Stimulated activated CD4-positive, alpha-beta T cell treated with anti-CD3 and anti-CD28 coated beads, Interleukin-2, amount 100 ng/mL, for 24 hours (primary cell): ENCODE measurements around the gene GTF3C6.
"Not testable (repeated sequence)": the region's sequence is repeated elsewhere in the genome, so short reads cannot be mapped to it uniquely, and the experiment has no call there.

Source experiments
- DNase-seq, 2 donors: peaks; one replicate each; pipeline ENCODE4 v3.0.0-alpha.2; 2020

The GTF3C6 gene

DNA sequence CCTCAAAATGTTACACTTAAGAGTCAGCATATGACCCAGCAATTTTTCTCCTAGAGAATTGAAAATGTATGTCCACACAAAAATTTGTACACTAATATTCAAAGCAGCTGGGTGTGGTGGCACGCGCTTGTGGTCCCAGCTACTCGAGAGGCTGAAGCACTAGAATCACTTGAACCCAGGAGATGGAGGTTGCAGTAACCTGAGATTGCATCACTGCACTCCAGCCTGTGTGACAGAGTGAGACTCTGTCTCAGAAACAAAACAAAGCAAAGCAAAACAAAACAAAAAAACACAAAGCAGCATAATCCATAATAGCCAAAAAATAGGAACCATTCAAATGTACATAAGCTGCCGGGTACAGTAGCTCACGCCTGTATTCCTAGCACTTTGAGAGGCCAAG, 21.7 kb downstream of the GTF3C6 start:
- no peak for DNase-seq

DNA sequence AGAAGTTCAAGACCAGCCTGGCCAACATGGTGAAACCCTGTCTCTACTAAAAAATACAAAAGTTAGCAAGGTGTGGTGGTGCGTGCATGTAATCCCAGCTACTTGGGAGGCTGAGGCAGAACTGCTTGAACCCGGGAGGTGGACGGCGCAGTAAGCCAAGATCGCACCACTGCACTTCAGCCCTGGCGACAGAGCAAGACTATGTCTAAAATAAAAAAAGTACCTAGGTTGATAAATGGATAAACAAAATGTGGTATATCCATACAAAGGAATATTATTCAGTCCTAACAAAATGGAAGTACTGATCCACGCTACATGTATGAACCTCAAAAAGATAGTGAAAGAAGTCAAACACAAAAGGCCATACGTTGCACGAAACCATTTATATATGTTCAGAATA, 22.1 kb downstream of the GTF3C6 start:
- DNase-seq, result no peak

DNA sequence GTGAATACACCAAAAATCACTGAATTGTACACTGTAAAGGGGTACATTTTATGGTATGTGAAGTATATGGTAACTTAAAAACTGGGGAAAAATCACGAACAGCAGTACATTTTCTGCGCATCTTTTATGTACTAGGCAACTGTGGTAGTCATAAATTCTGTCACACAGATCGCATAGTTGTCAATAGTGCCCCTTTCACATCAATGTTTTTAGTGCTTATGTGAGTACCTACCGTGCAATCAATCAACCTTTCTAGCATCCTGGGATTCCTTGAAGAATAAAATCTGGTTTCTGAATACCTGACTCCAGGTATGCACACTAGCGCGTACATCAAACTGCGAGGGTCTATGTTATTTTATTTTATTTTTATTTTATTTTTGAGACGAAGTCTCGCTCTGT, 22.7 kb downstream of the GTF3C6 start:
- DNase-seq, result no peak

DNA sequence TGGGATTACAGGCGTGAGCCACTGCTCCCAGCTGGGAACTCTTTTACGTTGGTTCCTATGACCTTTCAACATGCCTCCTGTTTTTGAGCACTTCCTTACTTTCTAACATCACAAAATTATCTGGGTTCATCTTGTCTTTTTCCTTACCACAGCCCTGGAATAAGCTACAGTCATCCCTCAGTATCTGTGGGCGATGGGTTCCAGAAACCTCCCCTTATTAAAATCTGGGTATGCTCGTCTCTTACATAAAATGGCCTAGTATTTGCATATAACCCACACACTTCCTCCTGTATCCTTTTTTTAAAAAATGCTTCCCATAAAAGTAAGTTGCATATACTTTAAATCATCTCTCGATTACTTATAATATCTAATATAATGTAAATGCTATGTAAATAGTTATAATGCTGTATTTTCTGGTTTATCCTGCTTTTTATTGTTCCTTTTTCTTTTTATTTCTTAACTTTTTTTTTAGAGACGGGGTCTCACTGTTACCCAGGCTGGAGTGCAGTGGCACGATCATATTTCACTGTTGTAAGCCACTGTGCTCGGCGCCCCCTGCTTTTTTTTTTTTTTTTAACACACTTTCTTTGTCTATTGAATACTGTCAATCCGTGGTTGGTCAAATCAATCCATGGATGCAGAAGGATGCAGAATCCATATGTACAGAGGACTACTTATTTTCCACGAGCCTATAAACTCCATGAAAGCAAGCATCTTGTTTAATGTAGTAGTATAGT, 32.5 kb downstream of the GTF3C6 start:
- DNase-seq, result no peak

DNA sequence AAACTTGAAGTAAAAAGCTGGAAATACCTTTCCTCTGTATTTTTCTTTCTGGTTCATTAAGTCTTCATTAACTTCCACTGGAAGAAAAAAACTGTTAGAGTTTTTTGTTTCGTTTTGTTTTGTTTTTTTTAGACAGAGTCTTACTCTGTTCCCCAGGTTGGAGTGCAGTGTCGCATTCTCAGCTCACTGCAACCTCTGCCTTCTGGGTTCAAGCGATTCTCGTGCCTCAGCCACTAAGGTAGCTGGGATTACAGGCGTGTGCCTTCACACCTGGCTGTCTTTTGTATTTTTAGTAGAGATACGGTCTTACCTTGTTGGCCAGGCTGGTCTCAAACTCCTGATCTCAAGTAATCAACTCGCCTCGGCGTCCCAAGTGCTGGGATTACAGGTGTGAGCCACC, 38.2 kb downstream of the GTF3C6 start:
- DNase-seq, result no peak

DNA sequence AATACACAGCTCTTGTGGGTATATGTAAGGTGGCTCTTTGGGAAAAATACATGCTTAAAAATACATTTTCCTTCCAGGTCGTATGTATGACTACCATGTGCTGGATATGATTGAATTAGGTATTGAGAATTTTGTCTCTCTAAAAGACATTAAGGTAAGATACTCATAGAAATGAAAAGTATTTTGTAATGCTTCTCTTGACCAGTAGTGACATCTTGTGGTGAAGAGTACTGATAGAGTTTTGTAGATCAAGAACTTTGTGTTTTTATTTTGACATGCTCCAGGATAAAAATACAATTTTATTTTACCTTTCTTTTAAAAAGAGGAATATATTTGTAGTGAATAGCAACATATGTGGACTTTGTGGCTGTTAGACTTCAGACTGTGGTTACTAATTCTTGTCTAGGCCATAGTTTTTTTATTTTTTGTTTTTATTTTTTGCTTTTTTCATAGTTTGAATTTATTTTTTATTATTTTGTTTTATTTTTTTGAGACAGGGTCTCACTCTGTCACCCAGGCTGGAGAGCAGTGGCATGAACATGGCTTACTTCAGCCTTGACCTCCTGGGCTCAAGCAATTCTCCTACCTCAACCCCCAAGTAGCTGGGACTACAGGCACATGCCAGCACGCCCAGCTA, 41.2 kb downstream of the GTF3C6 start:
- no peak for DNase-seq

DNA sequence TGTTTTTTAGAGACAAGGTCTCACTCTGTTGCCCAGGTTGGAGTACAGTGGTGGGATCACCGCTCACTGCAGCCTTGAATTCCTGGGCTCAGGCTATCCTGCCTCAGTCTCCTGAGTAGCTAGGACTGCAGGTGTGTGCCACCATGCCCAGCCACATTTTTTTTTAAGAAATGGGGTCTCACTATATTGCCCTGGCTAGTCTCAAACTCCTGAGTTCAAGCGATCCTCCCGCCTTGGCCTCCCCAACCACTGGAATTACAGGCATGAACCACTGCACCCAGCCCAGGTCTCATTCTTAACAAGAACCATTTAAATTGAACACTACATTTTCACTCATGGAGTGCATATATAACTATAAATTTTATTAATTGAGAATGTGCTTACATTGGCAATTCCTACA, 43.8 kb downstream of the GTF3C6 start:
- no peak for DNase-seq

DNA sequence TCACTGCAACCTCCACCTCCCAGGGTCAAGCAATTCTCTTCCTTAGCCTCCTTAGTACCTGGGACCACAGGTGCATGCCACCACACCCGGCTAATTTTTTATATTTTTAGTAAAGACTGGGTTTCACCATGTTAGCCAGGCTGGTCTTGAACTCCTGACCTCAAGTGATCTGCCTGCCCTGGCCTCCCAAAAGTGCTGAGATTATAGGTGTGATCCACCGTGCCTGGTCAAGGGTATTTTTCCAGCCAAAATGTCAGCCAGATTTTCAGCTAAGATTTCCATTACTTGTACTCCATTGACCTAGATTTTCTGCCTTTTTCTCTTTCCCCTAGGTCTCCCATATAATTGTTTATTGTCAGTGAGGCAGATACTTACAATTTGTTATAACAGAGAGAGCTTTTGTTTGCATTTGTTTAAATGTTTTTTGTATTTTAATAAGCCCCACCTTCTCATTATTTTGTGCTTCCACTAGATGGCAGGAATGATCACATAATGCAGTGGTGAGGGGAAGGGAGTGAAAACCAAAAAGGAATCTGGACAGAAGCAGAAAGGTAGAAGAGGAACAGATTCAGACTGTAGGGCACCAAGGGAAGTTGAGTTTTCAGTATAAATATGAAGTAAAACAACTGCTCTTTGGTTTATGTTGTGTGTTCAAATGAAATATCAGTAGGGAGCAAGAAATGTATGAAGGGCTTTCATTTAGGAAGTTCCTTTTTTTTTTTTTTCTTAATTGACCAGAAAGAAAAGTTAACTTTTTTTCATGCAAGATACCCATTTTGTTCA, 53.0 kb downstream of the GTF3C6 start:
- no peak for DNase-seq

DNA sequence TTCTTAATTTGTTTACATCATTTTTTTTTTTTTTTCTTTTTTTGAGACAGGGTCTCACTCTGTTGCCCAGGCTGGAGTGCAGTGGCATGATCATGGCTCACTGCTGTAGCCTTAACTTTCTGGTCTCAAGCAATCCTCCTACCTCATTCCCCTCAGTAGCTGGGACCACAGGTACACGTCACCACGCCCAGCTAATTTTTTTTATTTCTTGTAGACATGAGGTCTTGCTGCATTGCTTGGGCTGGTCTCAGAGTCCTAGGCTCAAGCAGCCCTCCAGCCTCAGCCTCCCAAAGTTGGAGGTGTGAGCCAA, 53.6 kb downstream of the GTF3C6 start:
- DNase-seq, result no peak

DNA sequence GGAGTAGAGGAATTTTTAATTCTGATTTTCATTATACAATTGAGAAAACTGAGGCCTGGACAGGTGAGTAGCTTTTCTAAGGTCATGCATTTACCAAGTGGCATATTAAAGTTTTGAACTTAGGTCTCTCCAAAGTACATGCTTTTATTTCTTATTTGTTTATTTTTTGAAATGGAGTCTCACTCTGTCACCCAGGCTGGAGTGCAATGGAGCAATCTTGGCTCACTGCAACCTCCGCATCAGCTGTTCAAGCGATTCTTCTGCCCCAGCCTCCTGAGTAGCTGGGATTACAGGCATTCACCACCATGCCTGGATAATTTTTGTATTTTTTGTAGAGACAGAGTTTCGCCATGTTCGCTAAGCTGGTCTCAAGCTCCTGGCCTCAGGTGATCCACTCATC, 54.0 kb downstream of the GTF3C6 start:
- not testable (repeated sequence) for DNase-seq

DNA sequence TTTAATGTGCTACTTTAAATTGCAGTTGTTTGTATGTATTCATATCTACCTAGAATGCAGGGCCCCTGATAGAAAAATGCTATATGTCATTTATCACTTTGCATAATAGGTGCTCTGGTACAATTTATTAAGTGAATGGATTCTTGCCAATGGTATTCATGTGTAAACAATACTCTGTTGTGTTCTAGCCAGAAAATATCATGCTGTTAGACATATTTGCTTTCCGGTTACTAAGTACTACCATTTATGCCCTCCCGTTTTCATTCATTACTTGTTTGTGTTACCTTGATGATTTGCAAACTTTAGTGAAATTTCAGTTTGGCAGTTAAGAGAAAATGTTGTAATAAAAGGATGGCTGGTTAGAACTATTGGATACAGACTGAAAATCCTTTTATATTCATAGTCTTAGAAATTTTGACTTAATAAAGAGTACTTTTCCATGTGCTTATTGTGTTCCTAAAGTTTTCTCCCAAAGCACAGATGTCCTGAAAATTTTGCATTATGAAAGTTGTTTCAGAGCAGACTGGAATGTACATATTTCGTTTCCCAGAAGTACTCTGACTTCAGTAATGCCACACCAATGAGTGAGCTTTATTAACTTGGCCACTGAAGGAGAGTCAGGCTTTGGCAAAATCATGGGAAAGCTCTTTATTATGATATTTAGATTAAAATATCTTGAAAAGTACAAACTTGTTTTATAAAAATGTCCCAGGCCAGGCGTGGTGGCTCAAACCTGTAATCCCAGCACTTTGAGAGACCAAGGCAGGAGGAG, 54.8 kb downstream of the GTF3C6 start:
- no peak for DNase-seq

DNA sequence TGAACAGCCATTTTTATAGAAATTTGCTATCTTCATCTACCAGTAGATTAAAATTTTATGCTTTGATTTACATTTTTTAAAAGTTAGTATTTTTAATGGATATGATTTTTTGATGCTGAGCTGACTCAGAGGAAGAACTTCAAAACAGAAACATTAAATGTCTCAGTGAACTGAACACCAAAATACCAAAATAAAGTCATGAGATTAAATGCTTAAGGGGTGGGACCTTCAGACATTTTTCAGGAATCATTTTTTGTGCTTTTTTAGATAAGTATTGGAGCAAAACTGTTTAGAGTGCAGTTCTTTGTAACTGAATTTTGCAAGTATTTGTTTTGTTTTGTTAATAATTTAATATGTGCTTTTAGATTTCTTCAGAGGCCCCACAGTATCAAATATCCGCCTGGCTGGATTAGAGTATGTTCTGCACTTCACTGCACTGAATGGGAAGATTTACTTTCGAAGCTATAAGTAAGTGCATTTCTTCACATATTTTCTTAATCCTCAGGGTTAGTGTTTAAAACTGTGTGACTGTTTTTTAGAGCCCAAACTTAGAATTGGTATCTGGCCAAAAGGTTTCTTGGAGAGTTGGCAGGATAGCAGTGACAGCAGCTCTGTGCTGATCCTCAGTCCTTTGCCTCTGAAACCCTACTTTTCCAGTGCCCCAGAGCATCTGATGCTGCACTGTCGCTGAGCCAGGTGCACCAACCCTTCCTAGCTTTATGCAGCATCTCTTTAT, 57.1 kb downstream of the GTF3C6 start:
- no peak for DNase-seq

DNA sequence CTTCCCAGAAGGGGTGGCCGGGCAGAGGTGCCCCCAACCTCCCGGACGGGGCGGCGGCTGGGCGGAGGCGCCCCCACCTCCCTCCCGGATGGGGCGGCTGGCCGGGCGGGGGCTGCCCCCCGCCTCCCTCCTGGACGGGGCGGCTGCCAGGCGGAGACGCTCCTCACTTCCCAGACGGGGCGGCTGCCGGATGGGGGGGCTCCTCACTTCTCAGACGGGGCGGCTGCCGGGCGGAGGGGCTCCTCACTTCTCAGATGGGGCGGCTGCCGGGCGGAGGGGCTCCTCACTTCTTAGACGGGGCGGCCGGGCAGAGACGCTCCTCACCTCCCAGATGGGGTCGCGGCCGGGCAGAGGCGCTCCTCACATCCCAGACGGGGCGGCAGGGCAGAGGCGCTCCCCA, 58.7 kb downstream of the GTF3C6 start:
- not testable (repeated sequence) for DNase-seq
